Caco-2 (cell line): ENCODE measurements around the gene CPO. TPM values are rescaled to one million over a fixed set of nuclear protein-coding genes. Genes with fewer than 3 reads are reported as not detected.

ENCODE experiments used
- BruUV-seq: library from RNA; stranded (reverse); fragments of 400-500 nt; replicated peaks from 2 replicates; lab custom pipeline; 2021; lab: Mats Ljungman, UMichigan
- CTCF ChIA-PET: fragments of 300-600 bp; sonication (Branson Sonifier 250); formaldehyde crosslinking; loops from one replicate; lab custom pipeline; 2022; ENCODE audit warnings: antibody characterized with exemption; lab: Charles Lee
- POLR2A ChIA-PET: fragments of 300-600 bp; sonication (Branson Sonifier 250); formaldehyde crosslinking; loops from one replicate; lab custom pipeline; 2022; ENCODE audit warnings: antibody characterized with exemption; lab: Charles Lee
- DNase-seq, 2 experiments: peaks; one replicate each; pipeline versions ENCODE4 v3.0.0 to v3.0.0-alpha.2; 2020 to 2022
- H3K27me3 ChIP-seq: replicated peaks from 2 replicates; pipeline ENCODE4 v1.6.0; 2011; ENCODE audit warnings: low read length; ENCODE audit not compliant: control insufficient read depth, insufficient read depth
- H3K36me3 ChIP-seq: 2 replicates; pipeline ENCODE4 v1.5.1; 2011; ENCODE audit warnings: low read length; ENCODE audit not compliant: control insufficient read depth, insufficient read depth
- H3K4me1 ChIP-seq: fragments of 250-450 bp; sonication (Bioruptor Pico); 2 replicates; pipeline ENCODE4 v1.5.1; 2020; ENCODE audit warnings: mild to moderate bottlenecking
- H3K4me3 ChIP-seq: 2 replicates; pipeline ENCODE4 v1.5.1; 2011; ENCODE audit warnings: low read depth, mild to moderate bottlenecking, control low read depth, low read length
- H3K9me3 ChIP-seq: fragments of 250-450 bp; sonication (Bioruptor Pico); 2 replicates; pipeline ENCODE4 v1.5.1; 2020; ENCODE audit warnings: mild to moderate bottlenecking, moderate library complexity
- H3K27ac Mint-ChIP-seq: one replicate; pipeline ENCODE4 v1.8.0; 2022; ENCODE audit warnings: mixed read lengths; ENCODE audit not compliant: unreplicated experiment
- H3K27me3 Mint-ChIP-seq: one replicate; pipeline ENCODE4 v1.8.0; 2022; ENCODE audit warnings: mixed read lengths; ENCODE audit not compliant: insufficient read depth, unreplicated experiment
- H3K36me3 Mint-ChIP-seq: one replicate; pipeline ENCODE4 v1.8.0; 2022; ENCODE audit warnings: mild to moderate bottlenecking, mixed read lengths; ENCODE audit not compliant: insufficient read depth, unreplicated experiment
- H3K4me1 Mint-ChIP-seq: one replicate; pipeline ENCODE4 v1.8.0; 2022; ENCODE audit warnings: low read depth, mixed read lengths; ENCODE audit not compliant: unreplicated experiment
- H3K4me3 Mint-ChIP-seq: one replicate; pipeline ENCODE4 v1.8.0; 2022; ENCODE audit warnings: mild to moderate bottlenecking, moderate library complexity, mixed read lengths; ENCODE audit not compliant: unreplicated experiment
- H3K9me3 Mint-ChIP-seq: one replicate; pipeline ENCODE4 v1.8.0; 2022; ENCODE audit warnings: mixed read lengths; ENCODE audit not compliant: unreplicated experiment
- CTCF ChIP-seq, 2 experiments: fragments of 200-600 bp in 1 of 2; IDR thresholded peaks; 1 replicate in 1 of 2; 2 replicates in 1 of 2; pipeline versions ENCODE4 v1.5.1 to v1.8.0; 2011 to 2022; ENCODE audit warnings: antibody characterized with exemption in 1 of 2, control low read depth in 1 of 2, inconsistent platforms in 1 of 2, low read depth in 1 of 2, low read length in 1 of 2, mild to moderate bottlenecking in 1 of 2, moderate library complexity in 1 of 2; ENCODE audit not compliant: insufficient read depth in 1 of 2, severe bottlenecking in 1 of 2, unreplicated experiment in 1 of 2
- intact Hi-C: fragments of 100-400 bp; cut with micrococcal nuclease; formaldehyde crosslinking; loops from one replicate; pipeline ENCODE4 v1.10.0; 2022; ENCODE audit not compliant: unreplicated experiment
- total RNA-seq: library from RNA; stranded (reverse); gene quantifications from 2 replicates; pipeline ENCODE4 v1.2.3, GENCODE V29; 2022

Gene CPO
- total RNA-seq, 1 experiment from 2014 or later, result not detected

- Mint-ChIP-seq H3K4me3 (no peak overlapping the region), H3K36me3 (no peaks in the 10 kb centered on the region), H3K27ac (no peak overlapping the region), H3K9me3 (no peaks in the 10 kb centered on the region), H3K4me1 (no peaks in the 10 kb centered on the region), H3K27me3 (peaks cover 37% of the 10 kb centered on the region)
- Histone ChIP-seq H3K4me1 (no peaks in the 10 kb centered on the region), H3K4me3 (no peak overlapping the region), H3K36me3 (no peaks in the 10 kb centered on the region), H3K27me3 (no peaks in the 10 kb centered on the region), H3K9me3 (no peaks in the 10 kb centered on the region)
- intact Hi-C loops, result no loop called here
- POLR2A ChIA-PET, result no interaction called here
- CTCF ChIA-PET, result no interaction called here
- no peak for DNase-seq
- BruUV-seq, result no TSS peak
- no peak for TF ChIP-seq CTCF (IDR thresholded peaks at IDR 0.05; ENCODE audit: insufficient read depth in 1 of 2, low read depth in 1 of 2, low read length in 1 of 2, severe bottlenecking in 1 of 2, unreplicated experiment in 1 of 2)
These were observed 75.1 kb downstream of the CPO start for GRCh38 chr2:207014424-207014823.

- Histone ChIP-seq H3K36me3 (no peaks in the 10 kb centered on the region), H3K9me3 (no peaks in the 10 kb centered on the region), H3K4me1 (no peaks in the 10 kb centered on the region), H3K27me3 (no peaks in the 10 kb centered on the region), H3K4me3 (no peak overlapping the region)
- no peaks in the 10 kb centered on the region for H3K36me3 Mint-ChIP-seq
- H3K27ac Mint-ChIP-seq, result no peak overlapping the region
- ChIA-PET CTCF (no interaction called here), POLR2A (no interaction called here)
- no peaks in the 10 kb centered on the region for H3K9me3 Mint-ChIP-seq
- no peak for DNase-seq
- no peak overlapping the region for H3K4me3 Mint-ChIP-seq
- TF ChIP-seq CTCF (IDR thresholded peaks at IDR 0.05; ENCODE audit: insufficient read depth in 1 of 2, low read depth in 1 of 2, low read length in 1 of 2, severe bottlenecking in 1 of 2, unreplicated experiment in 1 of 2), result no peak
- intact Hi-C loops, result no loop called here
- no peaks in the 10 kb centered on the region for H3K4me1 Mint-ChIP-seq
- BruUV-seq, result no TSS peak
- H3K27me3 Mint-ChIP-seq, result peaks cover 37% of the 10 kb centered on the region
These were observed 76.6 kb downstream of the CPO start for GRCh38 chr2:207015901-207016300.

Other genes starting within 250 kb of the CPO start
- not detected in 2 replicates for gene DYTN, start 221.1 kb upstream of the CPO start, total RNA-seq
- 0.34 and 0.39 TPM in 2 replicates for gene MDH1B, start 174.2 kb upstream of the CPO start, total RNA-seq
- 29.8 and 30.3 TPM in 2 replicates for gene FASTKD2, start 173.9 kb upstream of the CPO start, total RNA-seq
- 0.36 and 1.2 TPM in 2 replicates for gene KLF7, start 226.4 kb downstream of the CPO start, total RNA-seq